ENCODE measurements around the gene LTBP2.

DNA sequence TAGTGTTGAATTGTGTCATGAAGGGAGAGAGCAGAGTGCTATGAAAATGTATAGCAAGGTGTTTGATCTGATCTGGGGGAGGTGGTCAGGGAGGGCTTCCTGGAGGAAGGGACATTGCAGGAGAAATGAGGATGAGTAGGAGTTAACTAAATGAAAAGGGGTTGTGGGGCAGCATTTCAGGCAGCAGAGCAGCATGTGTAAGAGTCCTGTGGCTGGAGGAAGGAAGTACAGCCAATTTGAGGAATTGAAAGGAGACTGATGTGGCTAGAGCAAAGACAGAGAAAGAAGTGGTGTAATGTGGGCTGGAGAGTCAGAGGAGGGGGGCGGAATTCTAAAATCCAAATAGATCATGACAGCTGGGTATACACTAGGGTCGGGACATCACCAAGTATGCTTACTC, 139.4 kb downstream of the LTBP2 start:
- TF ChIP-seq, protein P1, sequence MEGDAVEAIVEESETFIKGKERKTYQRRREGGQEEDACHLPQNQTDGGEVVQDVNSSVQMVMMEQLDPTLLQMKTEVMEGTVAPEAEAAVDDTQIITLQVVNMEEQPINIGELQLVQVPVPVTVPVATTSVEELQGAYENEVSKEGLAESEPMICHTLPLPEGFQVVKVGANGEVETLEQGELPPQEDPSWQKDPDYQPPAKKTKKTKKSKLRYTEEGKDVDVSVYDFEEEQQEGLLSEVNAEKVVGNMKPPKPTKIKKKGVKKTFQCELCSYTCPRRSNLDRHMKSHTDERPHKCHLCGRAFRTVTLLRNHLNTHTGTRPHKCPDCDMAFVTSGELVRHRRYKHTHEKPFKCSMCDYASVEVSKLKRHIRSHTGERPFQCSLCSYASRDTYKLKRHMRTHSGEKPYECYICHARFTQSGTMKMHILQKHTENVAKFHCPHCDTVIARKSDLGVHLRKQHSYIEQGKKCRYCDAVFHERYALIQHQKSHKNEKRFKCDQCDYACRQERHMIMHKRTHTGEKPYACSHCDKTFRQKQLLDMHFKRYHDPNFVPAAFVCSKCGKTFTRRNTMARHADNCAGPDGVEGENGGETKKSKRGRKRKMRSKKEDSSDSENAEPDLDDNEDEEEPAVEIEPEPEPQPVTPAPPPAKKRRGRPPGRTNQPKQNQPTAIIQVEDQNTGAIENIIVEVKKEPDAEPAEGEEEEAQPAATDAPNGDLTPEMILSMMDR (IDR thresholded peaks at IDR 0.05; ENCODE audit: control extremely low read depth in 1 of 3, insufficient read depth in 1 of 3, low read depth in 1 of 3, low read length in 3 of 3): no peak
- TF ChIP-seq CBX8 (IDR thresholded peaks at IDR 0.05; ENCODE audit: borderline replicate concordance, low read depth, low read length) (no peak), POLR2AphosphoS5 (IDR thresholded peaks at IDR 0.05; ENCODE audit: low read depth, low read length) (no peak), RXRA (IDR thresholded peaks at IDR 0.05; ENCODE audit: insufficient read depth, low read depth, low read length) (no peak), RNF2 (IDR thresholded peaks at IDR 0.05; ENCODE audit: borderline replicate concordance, low read depth, low read length, missing control alignments, poor library complexity, severe bottlenecking) (no peak), FOSL1 (IDR thresholded peaks at IDR 0.05; ENCODE audit: insufficient read depth, low read depth, low read length) (no peak)

Measured in H1 (cell line).